ENCODE results near the gene VAC14.
A peak's percentile ranks its signal among the peaks of the same experiment; 100 is the strongest.

The VAC14 gene

DNA sequence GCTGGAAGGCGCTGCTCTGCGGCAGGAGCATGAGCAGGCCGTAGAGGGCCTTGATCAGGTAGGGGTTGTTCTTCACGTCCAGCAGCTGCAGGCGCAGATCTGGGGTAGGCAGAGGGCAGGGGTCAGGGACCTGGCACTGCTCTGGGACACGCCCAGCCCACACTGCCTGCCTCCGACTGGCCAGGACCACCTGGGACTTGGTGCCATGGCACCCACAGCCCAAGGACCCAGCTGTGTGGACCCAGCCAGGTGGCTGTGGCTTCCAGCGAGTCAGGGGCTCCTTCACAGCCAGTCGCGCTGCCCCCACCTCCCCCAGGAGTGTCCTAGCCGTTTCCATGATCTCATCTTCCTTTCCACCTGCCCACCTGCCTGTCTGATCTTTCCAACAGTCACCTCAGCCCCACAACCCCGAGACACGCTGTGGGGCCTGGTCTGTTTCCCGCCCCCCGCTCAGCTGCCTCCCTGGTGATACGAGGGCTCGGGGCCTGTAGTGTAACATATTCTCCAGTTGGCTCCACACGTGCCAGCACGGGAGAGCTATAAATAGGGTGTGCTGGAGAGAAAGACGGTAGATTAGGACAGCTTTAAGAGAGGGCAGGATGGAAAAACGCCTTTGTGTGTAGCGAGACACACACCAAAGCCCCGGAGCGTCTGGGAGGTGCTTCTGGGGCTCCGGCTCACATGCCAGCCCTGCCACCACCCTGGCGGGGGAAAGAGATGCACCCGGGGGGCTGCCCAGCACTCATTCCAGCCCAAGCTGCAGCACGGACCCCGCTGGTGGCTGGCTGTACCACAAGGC is 107.9 kb downstream of the VAC14 start:
- no peaks in the 10 kb centered on the region for H3K9me2 ChIP-seq (ENCODE audit: low read depth, low read length)
- no peak overlapping the region for H2AFZ ChIP-seq (ENCODE audit: low read length)
- peaks cover 28% of the 10 kb centered on the region for H3K4me1 ChIP-seq (ENCODE audit: insufficient read depth, low read length, severe bottlenecking)
- no peaks in the 10 kb centered on the region for H3K79me2 ChIP-seq (ENCODE audit: insufficient read depth, low read length)
- H3K4me2 ChIP-seq (ENCODE audit: low read length) = no peak overlapping the region
- H3K27me3 ChIP-seq (ENCODE audit: insufficient read depth, low read length) = no peaks in the 10 kb centered on the region
- no peaks in the 10 kb centered on the region for H4K20me1 ChIP-seq (ENCODE audit: insufficient read depth, low read length)
- peak overlapping the region; percentile 49 for H3K27ac ChIP-seq (ENCODE audit: low read depth, low read length, poor library complexity, severe bottlenecking)
- TF ChIP-seq, protein P1, sequence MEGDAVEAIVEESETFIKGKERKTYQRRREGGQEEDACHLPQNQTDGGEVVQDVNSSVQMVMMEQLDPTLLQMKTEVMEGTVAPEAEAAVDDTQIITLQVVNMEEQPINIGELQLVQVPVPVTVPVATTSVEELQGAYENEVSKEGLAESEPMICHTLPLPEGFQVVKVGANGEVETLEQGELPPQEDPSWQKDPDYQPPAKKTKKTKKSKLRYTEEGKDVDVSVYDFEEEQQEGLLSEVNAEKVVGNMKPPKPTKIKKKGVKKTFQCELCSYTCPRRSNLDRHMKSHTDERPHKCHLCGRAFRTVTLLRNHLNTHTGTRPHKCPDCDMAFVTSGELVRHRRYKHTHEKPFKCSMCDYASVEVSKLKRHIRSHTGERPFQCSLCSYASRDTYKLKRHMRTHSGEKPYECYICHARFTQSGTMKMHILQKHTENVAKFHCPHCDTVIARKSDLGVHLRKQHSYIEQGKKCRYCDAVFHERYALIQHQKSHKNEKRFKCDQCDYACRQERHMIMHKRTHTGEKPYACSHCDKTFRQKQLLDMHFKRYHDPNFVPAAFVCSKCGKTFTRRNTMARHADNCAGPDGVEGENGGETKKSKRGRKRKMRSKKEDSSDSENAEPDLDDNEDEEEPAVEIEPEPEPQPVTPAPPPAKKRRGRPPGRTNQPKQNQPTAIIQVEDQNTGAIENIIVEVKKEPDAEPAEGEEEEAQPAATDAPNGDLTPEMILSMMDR (IDR thresholded peaks at IDR 0.05; ENCODE audit: low read length) = no peak
- TF ChIP-seq EZH2 (IDR thresholded peaks at IDR 0.05; ENCODE audit: borderline replicate concordance, low read length) = no peak
- H3K4me3 ChIP-seq (ENCODE audit: low read depth, low read length, poor library complexity, severe bottlenecking) = no peak overlapping the region
- H3K36me3 ChIP-seq (ENCODE audit: insufficient read depth, low read length) = no peaks in the 10 kb centered on the region
- H3F3A ChIP-seq (ENCODE audit: insufficient read depth, low read length) = no peaks in the 10 kb centered on the region
- no peaks in the 10 kb centered on the region for H3K9me3 ChIP-seq (ENCODE audit: low read length)
- H3K9ac ChIP-seq (ENCODE audit: low read length) = no peak overlapping the region

DNA sequence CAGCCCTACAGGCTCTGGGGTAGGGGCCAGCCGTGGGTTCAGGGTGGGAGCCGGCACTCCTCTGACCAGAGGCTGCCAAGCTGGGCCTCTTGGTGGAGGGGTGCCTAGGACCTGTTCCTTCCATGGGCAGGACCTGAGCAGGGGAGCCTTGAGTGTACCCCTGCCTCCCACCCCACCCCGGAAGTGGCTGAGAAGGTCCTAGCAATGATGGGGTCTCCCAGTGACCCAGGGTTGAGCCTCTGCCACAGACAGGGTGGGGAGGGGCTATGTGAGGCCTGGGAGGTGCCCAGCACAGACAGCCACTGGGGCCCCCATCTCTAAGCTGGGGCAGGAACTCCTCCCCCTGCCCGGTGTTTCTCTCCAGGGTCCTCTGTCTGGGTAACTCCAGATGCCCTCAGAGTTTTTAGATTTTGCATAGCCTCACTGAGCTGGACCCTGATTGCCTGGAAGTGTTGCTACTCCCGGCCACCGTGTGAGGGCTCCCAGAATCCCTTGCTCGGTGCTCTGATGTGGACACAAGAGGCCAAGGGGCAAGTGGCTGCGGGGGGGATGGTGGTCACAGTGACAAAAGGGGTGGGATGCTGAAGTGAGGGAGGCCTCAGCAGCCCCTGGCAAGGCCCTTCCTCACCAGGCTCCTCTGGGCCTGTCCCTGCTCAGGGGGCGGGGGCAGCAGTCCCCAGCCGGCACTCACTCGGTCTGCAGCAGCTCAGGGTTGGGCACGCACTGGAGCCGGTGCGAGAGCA is 108.7 kb downstream of the VAC14 start:
- TF ChIP-seq EZH2 (IDR thresholded peaks at IDR 0.05; ENCODE audit: borderline replicate concordance, low read length) = no peak
- TF ChIP-seq, protein P1 (IDR thresholded peaks at IDR 0.05; ENCODE audit: low read length) = no peak
- Histone ChIP-seq H3K4me3 (ENCODE audit: low read depth, low read length, poor library complexity, severe bottlenecking) (no peak overlapping the region), H3K27ac (ENCODE audit: low read depth, low read length, poor library complexity, severe bottlenecking) (peak overlapping the region; percentile 49), H3K27me3 (ENCODE audit: insufficient read depth, low read length) (no peaks in the 10 kb centered on the region), H3K9me3 (ENCODE audit: low read length) (no peaks in the 10 kb centered on the region), H3F3A (ENCODE audit: insufficient read depth, low read length) (no peaks in the 10 kb centered on the region), H3K9ac (ENCODE audit: low read length) (no peak overlapping the region), H3K36me3 (ENCODE audit: insufficient read depth, low read length) (no peaks in the 10 kb centered on the region), H3K9me2 (ENCODE audit: low read depth, low read length) (no peaks in the 10 kb centered on the region), H3K4me2 (ENCODE audit: low read length) (no peak overlapping the region), H3K4me1 (ENCODE audit: insufficient read depth, low read length, severe bottlenecking) (peaks cover 28% of the 10 kb centered on the region), H3K79me2 (ENCODE audit: insufficient read depth, low read length) (no peaks in the 10 kb centered on the region), H4K20me1 (ENCODE audit: insufficient read depth, low read length) (no peaks in the 10 kb centered on the region), H2AFZ (ENCODE audit: low read length) (no peak overlapping the region)

DNA sequence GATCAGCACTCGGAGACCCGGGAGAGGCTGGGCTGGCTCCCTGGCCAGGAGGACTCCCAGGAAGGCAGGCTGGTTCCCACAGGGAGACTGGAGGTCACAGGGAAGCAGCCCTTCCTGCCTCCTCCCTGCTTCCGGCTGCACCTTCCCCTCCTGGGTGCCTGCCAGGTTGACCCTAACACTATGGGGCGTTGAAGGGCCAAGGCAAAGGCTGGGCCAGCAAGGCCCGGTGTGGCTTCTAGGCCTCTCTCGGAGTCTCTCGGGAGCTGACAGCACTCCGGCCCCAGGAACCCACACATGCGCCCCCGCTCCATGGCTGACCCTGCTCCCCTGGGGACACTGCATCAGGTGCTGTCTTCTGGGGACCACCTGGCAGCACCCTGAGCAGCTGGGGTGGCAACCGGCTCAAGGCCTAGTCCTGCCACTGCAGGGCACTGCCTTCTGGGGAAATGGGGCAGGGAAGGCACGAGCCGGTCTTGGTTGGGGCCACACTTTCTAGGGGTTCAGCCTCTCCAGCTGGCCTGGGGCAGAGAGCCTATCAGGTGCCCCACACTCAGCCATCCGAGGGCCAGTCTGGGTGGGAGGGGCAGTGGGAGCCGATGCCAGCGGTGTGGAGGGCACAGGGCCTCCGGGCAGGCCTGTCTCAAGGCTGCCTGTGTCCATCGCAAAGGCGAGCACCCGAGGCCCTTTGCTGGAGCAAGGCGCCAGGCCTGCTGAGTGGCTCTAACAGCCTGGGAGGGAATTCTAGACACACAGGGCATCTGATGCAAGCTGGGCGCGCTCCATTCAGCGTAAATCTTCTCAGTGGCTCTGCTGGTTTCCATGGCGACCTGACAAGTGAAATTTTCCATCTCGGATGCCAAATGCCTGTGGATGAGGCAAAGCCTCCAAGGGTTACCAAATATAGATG is 109.5 kb downstream of the VAC14 start:
- H3K27ac ChIP-seq (ENCODE audit: low read depth, low read length, poor library complexity, severe bottlenecking) = no peak overlapping the region
- no peak overlapping the region for H3K4me2 ChIP-seq (ENCODE audit: low read length)
- H4K20me1 ChIP-seq (ENCODE audit: insufficient read depth, low read length) = no peaks in the 10 kb centered on the region
- H3K36me3 ChIP-seq (ENCODE audit: insufficient read depth, low read length) = no peaks in the 10 kb centered on the region
- TF ChIP-seq, protein P1 (IDR thresholded peaks at IDR 0.05; ENCODE audit: low read length) = no peak
- TF ChIP-seq EZH2 (IDR thresholded peaks at IDR 0.05; ENCODE audit: borderline replicate concordance, low read length) = no peak
- H3K9ac ChIP-seq (ENCODE audit: low read length) = no peak overlapping the region
- no peaks in the 10 kb centered on the region for H3F3A ChIP-seq (ENCODE audit: insufficient read depth, low read length)
- H3K4me1 ChIP-seq (ENCODE audit: insufficient read depth, low read length, severe bottlenecking) = peaks cover 28% of the 10 kb centered on the region
- H3K4me3 ChIP-seq (ENCODE audit: low read depth, low read length, poor library complexity, severe bottlenecking) = no peak overlapping the region
- no peaks in the 10 kb centered on the region for H3K9me3 ChIP-seq (ENCODE audit: low read length)
- no peaks in the 10 kb centered on the region for H3K9me2 ChIP-seq (ENCODE audit: low read depth, low read length)
- H2AFZ ChIP-seq (ENCODE audit: low read length) = no peak overlapping the region
- no peaks in the 10 kb centered on the region for H3K27me3 ChIP-seq (ENCODE audit: insufficient read depth, low read length)
- no peaks in the 10 kb centered on the region for H3K79me2 ChIP-seq (ENCODE audit: insufficient read depth, low read length)

All from OCI-LY1 (cell line).